Spleen (tissue), 7 donors: ENCODE results near the gene LMOD1.

Experiments
- CTCF ChIP-seq, 11 experiments: fragments of 200-600 bp in 7 of 11; fragments of 450-650 bp in 4 of 11; sonication (generic) in 4 of 11; IDR thresholded peaks in 8 of 11; conservative IDR thresholded peaks in 3 of 11; 1 replicate in 7 of 11; 2 replicates in 4 of 11; pipeline versions ENCODE4 v1.4.0 to v1.8.0; 2016 to 2021; ENCODE audit warnings: antibody characterized with exemption in 11 of 11, inconsistent platforms in 4 of 11, mild to moderate bottlenecking in 1 of 11
- POLR2A ChIP-seq, 3 donors: fragments of 450-650 bp; IDR thresholded peaks; one replicate each; pipeline ENCODE4 v1.5.1; 2017; ENCODE audit warnings: antibody characterized with exemption in 3 of 3, mild to moderate bottlenecking in 1 of 3
- POLR2AphosphoS5 ChIP-seq, 3 donors: sonication (generic); formaldehyde crosslinking; IDR thresholded peaks; one replicate each; pipeline ENCODE4 v1.5.1; 2017; ENCODE audit warnings: antibody characterized with exemption in 3 of 3
- donor health status: DM: no; HTN: no; CAD: no; lungs with moderate emphysema.
- donor health status: DM: no; HTN: no; CAD: no.
- donor health status: DM: no; HTN: no; CAD: no.

GRCh38 chr1:201892211-201892610, 54.1 kb downstream of the LMOD1 start:
- TF ChIP-seq POLR2AphosphoS5 (IDR thresholded peaks at IDR 0.05), result no peak
- no peak for TF ChIP-seq CTCF (IDR thresholded peaks at IDR 0.05 in 8 of 11, conservative IDR thresholded peaks at IDR 0.05 in 3 of 11)
- TF ChIP-seq POLR2A (IDR thresholded peaks at IDR 0.05), result no peak
